Gastrocnemius medialis (tissue), 4 donors: Measurements from ENCODE around the gene CDS2. TPM values are rescaled to one million over a fixed set of nuclear protein-coding genes. Genes with fewer than 3 reads are reported as not detected.

ENCODE experiments used
- ATAC-seq, 2 donors: fragments of 150-250 bp; one replicate each; pipeline ENCODE4 v1.9.1; 2016
- DNase-seq, 2 donors: peaks; one replicate each; pipeline ENCODE4 v3.0.0-alpha.2; 2019
- H3K27ac ChIP-seq, 4 donors: fragments of 200-600 bp; sonication (generic); 1 replicate in 1 of 4; 2 replicates in 3 of 4; pipeline ENCODE4 v1.5.1; 2016 to 2018; ENCODE audit warnings: mild to moderate bottlenecking in 2 of 4, moderate library complexity in 1 of 4
- H3K27me3 ChIP-seq, 3 donors: fragments of 200-600 bp; sonication (generic) in 2 of 3; 1 replicate in 1 of 3; 2 replicates in 2 of 3; pipeline versions ENCODE4 v1.5.1 to v1.6.0; 2016 to 2019; ENCODE audit warnings: mild to moderate bottlenecking in 1 of 3, moderate library complexity in 1 of 3
- H3K36me3 ChIP-seq, 2 donors: fragments of 200-600 bp; sonication (generic) in 1 of 2; one replicate each; pipeline ENCODE4 v1.5.1; 2017 to 2018
- H3K4me1 ChIP-seq, 2 donors: fragments of 200-600 bp; sonication (generic) in 1 of 2; one replicate each; pipeline ENCODE4 v1.5.1; 2016 to 2017; ENCODE audit warnings: mild to moderate bottlenecking in 2 of 2
- H3K4me3 ChIP-seq, 4 donors: fragments of 200-600 bp; sonication (generic) in 3 of 4; 1 replicate in 1 of 4; 2 replicates in 3 of 4; pipeline ENCODE4 v1.5.1; 2016 to 2019; ENCODE audit warnings: mild to moderate bottlenecking in 2 of 4
- H3K9me3 ChIP-seq, 3 donors: fragments of 200-600 bp; sonication (generic) in 2 of 3; 1 replicate in 1 of 3; 2 replicates in 2 of 3; pipeline ENCODE4 v1.5.1; 2016 to 2019
- CTCF ChIP-seq, 5 experiments: fragments of 450-650 bp in 3 of 5; fragments of 200-600 bp in 2 of 5; sonication (generic) in 2 of 5; IDR thresholded peaks in 4 of 5; conservative IDR thresholded peaks in 1 of 5; 1 replicate in 4 of 5; 2 replicates in 1 of 5; pipeline ENCODE4 v1.5.1; 2016 to 2019; ENCODE audit warnings: antibody characterized with exemption in 5 of 5, mild to moderate bottlenecking in 3 of 5, moderate library complexity in 3 of 5
- POLR2A ChIP-seq, 2 donors: fragments of 450-650 bp; IDR thresholded peaks; one replicate each; pipeline ENCODE4 v1.6.1; 2017; ENCODE audit warnings: antibody characterized with exemption in 2 of 2, mild to moderate bottlenecking in 2 of 2, moderate library complexity in 2 of 2
- in situ Hi-C, 4 donors: fragments of 200-750 bp; cut with MboI; loops; one replicate each; pipeline versions ENCODE4 v1.15.0 to v1.8.0; 2017; ENCODE audit warnings: low sequenced_read_pairs in 4 of 4
- intact Hi-C: fragments of 100-400 bp; cut with DNase I; formaldehyde crosslinking; loops from one replicate; pipeline ENCODE4 v1.15.1; 2023; ENCODE audit warnings: low total_unique reads
- total RNA-seq, 4 donors: library from RNA; depleted of rRNA; stranded (reverse); fragments of >200 nt; gene quantifications; one replicate each; pipeline versions ENCODE4 v1.1.0 to v1.2.3, GENCODE V29; 2016

CDS2 gene
- total RNA-seq, 4 donors from 2014 or later, result 9.0 to 18.5 (median 14.5) TPM

GRCh38 chr20:5128886-5129285 lies 2.1 kb downstream of the CDS2 start:
- intact Hi-C loops (loop anchor here (10.0 kb wide), 2 partner anchors 316 to 756 kb away; no protein-coding TSS in a partner anchor), in situ Hi-C loops (loop anchor here in 3 of 4 donors (5.0 to 10.0 kb wide), 2 partner anchors 56 to 58 kb away; no protein-coding TSS in a partner anchor)
- no peaks in the 10 kb centered on the region for H3K36me3 ChIP-seq
- peak overlapping the region in 2 of 4 donors; percentile 73 to 79 for H3K4me3 ChIP-seq
- peak overlapping the region; percentile 92 to 99 (median 95) for H3K27ac ChIP-seq
- H3K4me1 ChIP-seq, result peaks cover 20 to 42% of the 10 kb centered on the region in 2 donors
- H3K27me3 ChIP-seq, result no peaks in the 10 kb centered on the region
- DNase-seq (no peak), ATAC-seq (no peak)
- H3K9me3 ChIP-seq, result no peaks in the 10 kb centered on the region
- TF ChIP-seq POLR2A (IDR thresholded peaks at IDR 0.05) (no peak), CTCF (IDR thresholded peaks at IDR 0.05 in 4 of 5, conservative IDR thresholded peaks at IDR 0.05 in 1 of 5) (no peak)

GRCh38 chr20:5131502-5131901 lies 4.7 kb downstream of the CDS2 start:
- no peaks in the 10 kb centered on the region for H3K36me3 ChIP-seq
- peak overlapping the region in 2 of 4 donors; percentile 21 to 27 for H3K4me3 ChIP-seq
- intact Hi-C loops, result no loop called here
- no peaks in the 10 kb centered on the region for H3K9me3 ChIP-seq
- in situ Hi-C loops, result no loop called here
- peak overlapping the region; percentile 92 to 99 (median 95) for H3K27ac ChIP-seq
- H3K27me3 ChIP-seq, result no peaks in the 10 kb centered on the region
- no peak for TF ChIP-seq POLR2A (IDR thresholded peaks at IDR 0.05)
- TF ChIP-seq CTCF (IDR thresholded peaks at IDR 0.05 in 4 of 5, conservative IDR thresholded peaks at IDR 0.05 in 1 of 5), result no peak
- ATAC-seq (no peak), DNase-seq (no peak)
- peaks cover 40 to 65% of the 10 kb centered on the region in 2 donors for H3K4me1 ChIP-seq

- Histone ChIP-seq H3K4me1 (peaks cover 28 to 60% of the 10 kb centered on the region in 2 donors), H3K4me3 (no peak overlapping the region), H3K27me3 (no peaks in the 10 kb centered on the region), H3K9me3 (no peaks in the 10 kb centered on the region), H3K36me3 (no peaks in the 10 kb centered on the region), H3K27ac (peak overlapping the region in 2 of 4 donors; percentile 67 to 80)
- in situ Hi-C loops, result no loop called here
- no peak for DNase-seq
- intact Hi-C loops, result no loop called here
- ATAC-seq, result no peak
- TF ChIP-seq POLR2A (IDR thresholded peaks at IDR 0.05), result no peak
These were observed 7.2 kb downstream of the CDS2 start for GRCh38 chr20:5133998-5134397.

- ATAC-seq, result peak; percentile 66 to 68
- intact Hi-C loops (no loop called here), in situ Hi-C loops (no loop called here)
- H3K36me3 ChIP-seq, result no peaks in the 10 kb centered on the region
- peaks cover 23 to 52% of the 10 kb centered on the region in 2 donors for H3K4me1 ChIP-seq
- H3K9me3 ChIP-seq, result no peaks in the 10 kb centered on the region
- H3K27me3 ChIP-seq, result no peaks in the 10 kb centered on the region
- H3K27ac ChIP-seq, result peak overlapping the region; percentile 46 to 80 (median 64)
- TF ChIP-seq POLR2A (IDR thresholded peaks at IDR 0.05), result no peak
- peak in 1 of 5 experiments; percentile 5 for TF ChIP-seq CTCF (IDR thresholded peaks at IDR 0.05 in 4 of 5, conservative IDR thresholded peaks at IDR 0.05 in 1 of 5)
- peak overlapping the region in 1 of 4 donors; percentile 10 for H3K4me3 ChIP-seq
- DNase-seq, result no peak
These were observed 8.7 kb downstream of the CDS2 start for GRCh38 chr20:5135363-5136012.

- DNase-seq (no peak), ATAC-seq (no peak)
- H3K4me1 ChIP-seq, result peaks cover 24 to 55% of the 10 kb centered on the region in 2 donors
- no peak overlapping the region for H3K4me3 ChIP-seq
- H3K9me3 ChIP-seq, result no peaks in the 10 kb centered on the region
- peak overlapping the region; percentile 46 to 80 (median 64) for H3K27ac ChIP-seq
- no peaks in the 10 kb centered on the region for H3K27me3 ChIP-seq
- in situ Hi-C loops, result no loop called here
- intact Hi-C loops, result no loop called here
- TF ChIP-seq POLR2A (IDR thresholded peaks at IDR 0.05), result no peak
- TF ChIP-seq CTCF (IDR thresholded peaks at IDR 0.05 in 4 of 5, conservative IDR thresholded peaks at IDR 0.05 in 1 of 5), result no peak
- H3K36me3 ChIP-seq, result no peaks in the 10 kb centered on the region
These were observed 9.3 kb downstream of the CDS2 start for GRCh38 chr20:5136096-5136495.
